SK-N-SH treated with all-trans-retinoic acid at 6 μM for 48 hours (cell line): ENCODE results near the gene PNMA6F.
"Not testable (repeated sequence)": the region's sequence is repeated elsewhere in the genome, so short reads cannot be mapped to it uniquely, and the experiment has no call there.

Experiments used
- ATAC-seq: fragments of 200-7000 bp; cut with Tn5 transposase; 3 replicates; pipeline ENCODE4 v1.9.1; 2020; ENCODE audit warnings: mild to moderate bottlenecking, moderate library complexity
- ARNTL ChIP-seq: fragments of 450-650 bp; formaldehyde crosslinking; IDR thresholded peaks from 2 replicates; pipeline ENCODE4 v1.5.0; 2020; ENCODE audit warnings: low read depth, mild to moderate bottlenecking, moderate library complexity, borderline replicate concordance
- BACH2 ChIP-seq: fragments of 250-450 bp; sonication (Bioruptor Pico); IDR thresholded peaks from 2 replicates; pipeline ENCODE4 v1.9.0; 2021; ENCODE audit warnings: mild to moderate bottlenecking, borderline replicate concordance
- CREB5 ChIP-seq: fragments of 250-450 bp; sonication (Bioruptor Pico); IDR thresholded peaks from 2 replicates; pipeline ENCODE4 v1.5.1; 2020; ENCODE audit warnings: low read depth, mild to moderate bottlenecking, moderate library complexity
- CSDC2 ChIP-seq: fragments of 250-450 bp; sonication (Bioruptor Pico); IDR thresholded peaks from 2 replicates; pipeline ENCODE4 v1.5.0; 2020; ENCODE audit warnings: mild to moderate bottlenecking, moderate library complexity
- CSRNP3 ChIP-seq: fragments of 250-450 bp; sonication (Bioruptor Pico); IDR thresholded peaks from 2 replicates; pipeline ENCODE4 v1.5.1; 2021; ENCODE audit warnings: mild to moderate bottlenecking, moderate library complexity
- ESRRG ChIP-seq: fragments of 250-450 bp; sonication (Bioruptor Pico); IDR thresholded peaks from 2 replicates; pipeline ENCODE4 v1.6.1; 2021; ENCODE audit warnings: mild to moderate bottlenecking
- GLIS3 ChIP-seq: fragments of 250-450 bp; sonication (Bioruptor Pico); IDR thresholded peaks from 2 replicates; pipeline ENCODE4 v1.5.0; 2020; ENCODE audit warnings: mild to moderate bottlenecking, moderate library complexity
- ISL1 ChIP-seq: fragments of 250-450 bp; sonication (Bioruptor Pico); IDR thresholded peaks from 2 replicates; pipeline ENCODE4 v2.1.2; 2022; ENCODE audit warnings: mild to moderate bottlenecking, moderate library complexity
- OSR1 ChIP-seq: fragments of 250-450 bp; sonication (Bioruptor Pico); IDR thresholded peaks from 2 replicates; pipeline ENCODE4 v1.8.0; 2022; ENCODE audit warnings: moderate library complexity, mild to moderate bottlenecking, inconsistent platforms
- PATZ1 ChIP-seq: fragments of 250-450 bp; sonication (Bioruptor Pico); IDR thresholded peaks from 2 replicates; pipeline ENCODE4 v1.8.0; 2020; ENCODE audit warnings: mild to moderate bottlenecking, moderate library complexity, borderline replicate concordance
- POU6F1 ChIP-seq: fragments of 250-450 bp; sonication (Bioruptor Pico); IDR thresholded peaks from 2 replicates; pipeline ENCODE4 v1.8.0; 2021; ENCODE audit warnings: low read depth, mild to moderate bottlenecking, moderate library complexity, borderline replicate concordance
- PPARA ChIP-seq: fragments of 250-450 bp; sonication (Bioruptor Pico); IDR thresholded peaks from 2 replicates; pipeline ENCODE4 v1.5.0; 2020; ENCODE audit warnings: mild to moderate bottlenecking, borderline replicate concordance
- RARB ChIP-seq: fragments of 250-450 bp; sonication (Bioruptor Pico); IDR thresholded peaks from 2 replicates; pipeline ENCODE4 v1.8.0; 2021; ENCODE audit warnings: mild to moderate bottlenecking, moderate library complexity
- SNAI2 ChIP-seq: fragments of 250-450 bp; sonication (Bioruptor Pico); IDR thresholded peaks from 2 replicates; pipeline ENCODE4 v1.5.0; 2020; ENCODE audit warnings: mild to moderate bottlenecking, moderate library complexity
- TCF4 ChIP-seq: fragments of 250-450 bp; sonication (Bioruptor Pico); IDR thresholded peaks from 2 replicates; pipeline ENCODE4 v1.8.0; 2021; ENCODE audit warnings: mild to moderate bottlenecking, moderate library complexity, borderline replicate concordance
- TOX ChIP-seq: fragments of 250-450 bp; sonication (Bioruptor Pico); IDR thresholded peaks from 2 replicates; pipeline ENCODE4 v1.8.0; 2021; ENCODE audit warnings: mild to moderate bottlenecking, moderate library complexity, borderline replicate concordance
- TSHZ2 ChIP-seq: fragments of 250-450 bp; sonication (Bioruptor Pico); IDR thresholded peaks from 2 replicates; pipeline ENCODE4 v1.5.0; 2020; ENCODE audit warnings: mild to moderate bottlenecking, moderate library complexity
- ZFP3 ChIP-seq: fragments of 250-450 bp; sonication (Bioruptor Pico); IDR thresholded peaks from 2 replicates; pipeline ENCODE4 v1.5.0; 2020; ENCODE audit warnings: mild to moderate bottlenecking, moderate library complexity
- ZFP30 ChIP-seq: fragments of 450-650 bp; formaldehyde crosslinking; IDR thresholded peaks from 2 replicates; pipeline ENCODE4 v1.5.0; 2022; ENCODE audit warnings: mild to moderate bottlenecking, moderate library complexity
- ZNF565 ChIP-seq: fragments of 450-650 bp; formaldehyde crosslinking; conservative IDR thresholded peaks from 2 replicates; pipeline ENCODE4 v1.5.0; 2020; ENCODE audit warnings: low read depth, mild to moderate bottlenecking, moderate library complexity
- ZNF70 ChIP-seq: fragments of 450-650 bp; formaldehyde crosslinking; IDR thresholded peaks from 2 replicates; pipeline ENCODE4 v1.5.0; 2020; ENCODE audit warnings: mild to moderate bottlenecking, moderate library complexity
- ZNF8 ChIP-seq: fragments of 450-650 bp; formaldehyde crosslinking; IDR thresholded peaks from 2 replicates; pipeline ENCODE4 v1.5.0; 2020; ENCODE audit warnings: mild to moderate bottlenecking, moderate library complexity

Gene PNMA6F

GRCh38 chrX:153327561-153327960, 6.0 kb upstream of the PNMA6F start:
- no peak for ATAC-seq

GRCh38 chrX:153320555-153321184, 897 bp downstream of the PNMA6F start:
- TF ChIP-seq POU6F1 (CRISPR knock-in tag) (no peak), TSHZ2 (no peak), TCF4 (no peak), ZNF8 (CRISPR knock-in tag) (no peak), ARNTL (CRISPR knock-in tag) (no peak), PPARA (CRISPR knock-in tag) (no peak), CREB5 (CRISPR knock-in tag) (no peak), ZNF565 (CRISPR knock-in tag) (no peak), PATZ1 (no peak), SNAI2 (CRISPR knock-in tag) (no peak), ISL1 (no peak), OSR1 (no peak)
- TF ChIP-seq, all 23 proteins: peak for 0
- peak; percentile 61 for ATAC-seq

More at GRCh38 chrX:153327561-153327960, 6.0 kb upstream of the PNMA6F start:
- TF ChIP-seq SNAI2 (CRISPR knock-in tag) (no peak), CREB5 (CRISPR knock-in tag) (no peak), ZNF565 (CRISPR knock-in tag) (no peak), TSHZ2 (no peak), PPARA (CRISPR knock-in tag) (no peak), BACH2 (CRISPR knock-in tag) (no peak), ZNF70 (no peak), ZNF8 (CRISPR knock-in tag) (no peak), ZFP3 (CRISPR knock-in tag) (no peak), GLIS3 (CRISPR knock-in tag) (no peak), CSDC2 (CRISPR knock-in tag) (no peak), CSRNP3 (CRISPR knock-in tag) (no peak), ZFP30 (CRISPR knock-in tag) (no peak), ESRRG (CRISPR knock-in tag) (no peak), RARB (CRISPR knock-in tag) (no peak), TCF4 (no peak), OSR1 (no peak), ISL1 (no peak), TOX (CRISPR knock-in tag) (no peak)

- ATAC-seq, result not testable (repeated sequence)
Observed at GRCh38 chrX:153320047-153320443, 1.5 kb downstream of the PNMA6F start.
